ENCODE measurements around the gene GCDH. TPM values are rescaled to one million over a fixed set of nuclear protein-coding genes. Genes with fewer than 3 reads are reported as not detected.

GCDH gene
- total RNA-seq, 2 experiments from 2014 or later = 31.5 to 48.7 TPM

DNA sequence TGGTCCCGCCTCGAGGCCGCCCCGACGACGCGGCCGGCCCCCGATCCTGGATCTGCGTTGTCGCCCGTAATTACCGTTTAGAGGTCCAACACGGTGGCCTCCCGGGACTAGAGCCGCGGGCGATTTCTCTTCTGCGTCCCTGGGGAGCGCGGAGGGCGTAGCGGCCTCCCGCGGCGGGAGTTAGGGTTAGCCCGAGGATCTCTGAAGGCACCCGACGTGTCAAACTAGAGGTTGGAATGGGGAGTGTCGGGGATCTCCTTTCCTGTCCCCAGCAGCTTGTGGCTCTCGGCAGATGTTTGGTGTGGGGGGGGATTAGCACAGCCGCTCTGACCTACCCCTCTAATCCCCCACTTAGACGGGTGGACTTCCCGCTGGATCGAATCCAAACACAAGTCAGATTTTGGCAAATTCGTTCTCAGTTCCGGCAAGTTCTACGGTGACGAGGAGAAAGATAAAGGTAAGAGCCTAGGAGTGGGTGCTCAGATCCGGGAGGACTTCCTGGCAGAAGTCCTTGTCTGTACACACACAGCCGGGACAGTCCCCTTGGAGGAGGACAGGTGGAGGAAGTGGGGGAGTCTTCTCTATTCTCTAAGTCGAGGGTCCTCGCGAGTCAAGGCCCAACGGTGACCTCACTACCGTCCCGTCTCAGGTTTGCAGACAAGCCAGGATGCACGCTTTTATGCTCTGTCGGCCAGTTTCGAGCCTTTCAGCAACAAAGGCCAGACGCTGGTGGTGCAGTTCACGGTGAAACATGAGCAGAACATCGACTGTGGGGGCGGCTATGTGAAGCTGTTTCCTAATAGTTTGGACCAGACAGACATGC is 48.0 kb downstream of the GCDH start:
- POLR2A ChIA-PET = no interaction called here
- BruUV-seq (replicated peaks) = TSS peak; percentile 84
- Histone ChIP-seq H3K9me3 (ENCODE audit: low read length) (no peaks in the 10 kb centered on the region), H3K27ac (ENCODE audit: low read depth, low read length, poor library complexity, severe bottlenecking) (peak overlapping the region; percentile 63), H3K36me3 (ENCODE audit: insufficient read depth, low read length) (peaks cover 54% of the 10 kb centered on the region), H3K79me2 (ENCODE audit: insufficient read depth, low read depth, low read length) (peaks cover 43% of the 10 kb centered on the region), H3K9me2 (ENCODE audit: insufficient read depth, low read length) (no peaks in the 10 kb centered on the region), H3K4me1 (ENCODE audit: insufficient read depth, low read length, poor library complexity, severe bottlenecking) (peaks cover 73% of the 10 kb centered on the region), H3K4me3 (ENCODE audit: low read depth, low read length, poor library complexity, severe bottlenecking) (peak overlapping the region; percentile 98), H2AFZ (ENCODE audit: low read length) (no peak overlapping the region), H4K20me1 (ENCODE audit: insufficient read depth, low read length) (peaks cover 27% of the 10 kb centered on the region), H3K4me2 (ENCODE audit: low read length) (peak overlapping the region; percentile 92)
- peak; percentile 66 for DNase-seq (ENCODE audit: low spot score)
- no peak for TF ChIP-seq EZH2phosphoT487 (IDR thresholded peaks at IDR 0.05; ENCODE audit: borderline replicate concordance, low read depth, low read length)
- TF ChIP-seq, protein P1, sequence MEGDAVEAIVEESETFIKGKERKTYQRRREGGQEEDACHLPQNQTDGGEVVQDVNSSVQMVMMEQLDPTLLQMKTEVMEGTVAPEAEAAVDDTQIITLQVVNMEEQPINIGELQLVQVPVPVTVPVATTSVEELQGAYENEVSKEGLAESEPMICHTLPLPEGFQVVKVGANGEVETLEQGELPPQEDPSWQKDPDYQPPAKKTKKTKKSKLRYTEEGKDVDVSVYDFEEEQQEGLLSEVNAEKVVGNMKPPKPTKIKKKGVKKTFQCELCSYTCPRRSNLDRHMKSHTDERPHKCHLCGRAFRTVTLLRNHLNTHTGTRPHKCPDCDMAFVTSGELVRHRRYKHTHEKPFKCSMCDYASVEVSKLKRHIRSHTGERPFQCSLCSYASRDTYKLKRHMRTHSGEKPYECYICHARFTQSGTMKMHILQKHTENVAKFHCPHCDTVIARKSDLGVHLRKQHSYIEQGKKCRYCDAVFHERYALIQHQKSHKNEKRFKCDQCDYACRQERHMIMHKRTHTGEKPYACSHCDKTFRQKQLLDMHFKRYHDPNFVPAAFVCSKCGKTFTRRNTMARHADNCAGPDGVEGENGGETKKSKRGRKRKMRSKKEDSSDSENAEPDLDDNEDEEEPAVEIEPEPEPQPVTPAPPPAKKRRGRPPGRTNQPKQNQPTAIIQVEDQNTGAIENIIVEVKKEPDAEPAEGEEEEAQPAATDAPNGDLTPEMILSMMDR (conservative IDR thresholded peaks at IDR 0.05; ENCODE audit: low read length) = 0 out of 2 replicates have a peak, but pooled peaks have one; percentile 25
- intact Hi-C loops (cut with micrococcal nuclease; ENCODE audit: unreplicated experiment) = loop anchor here (1.0 to 5.0 kb wide), 2 partner anchors 58 to 102 kb away; partner anchors contain the start of genes DNASE2 and MAST1
- CTCF ChIA-PET (ENCODE audit: unreplicated experiment) = no interaction called here

DNA sequence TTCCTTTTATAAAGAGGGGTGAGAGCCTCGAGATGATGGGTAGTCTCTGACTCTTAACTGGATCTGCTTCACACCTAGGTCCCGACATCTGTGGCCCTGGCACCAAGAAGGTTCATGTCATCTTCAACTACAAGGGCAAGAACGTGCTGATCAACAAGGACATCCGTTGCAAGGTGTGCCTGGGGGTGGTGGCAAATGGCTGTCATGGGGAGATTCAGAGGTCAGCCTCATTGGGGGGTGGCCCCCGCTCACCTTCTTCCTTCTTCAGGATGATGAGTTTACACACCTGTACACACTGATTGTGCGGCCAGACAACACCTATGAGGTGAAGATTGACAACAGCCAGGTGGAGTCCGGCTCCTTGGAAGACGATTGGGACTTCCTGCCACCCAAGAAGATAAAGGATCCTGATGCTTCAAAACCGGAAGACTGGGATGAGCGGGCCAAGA is 49.0 kb downstream of the GCDH start:
- H3K27ac ChIP-seq (ENCODE audit: low read depth, low read length, poor library complexity, severe bottlenecking) = peak overlapping the region; percentile 63
- peaks cover 27% of the 10 kb centered on the region for H4K20me1 ChIP-seq (ENCODE audit: insufficient read depth, low read length)
- BruUV-seq (replicated peaks) = no TSS peak
- intact Hi-C loops (cut with micrococcal nuclease; ENCODE audit: unreplicated experiment) = loop anchor here (5.0 kb wide), 1 partner anchor 103 kb away; the partner anchor contains the start of gene MAST1
- DNase-seq (ENCODE audit: low spot score) = no peak
- no peak for TF ChIP-seq EZH2phosphoT487 (IDR thresholded peaks at IDR 0.05; ENCODE audit: borderline replicate concordance, low read depth, low read length)
- TF ChIP-seq, protein P1 (conservative IDR thresholded peaks at IDR 0.05; ENCODE audit: low read length) = no peak
- peak overlapping the region; percentile 92 for H3K4me2 ChIP-seq (ENCODE audit: low read length)
- H3K4me1 ChIP-seq (ENCODE audit: insufficient read depth, low read length, poor library complexity, severe bottlenecking) = peaks cover 79% of the 10 kb centered on the region
- no peak overlapping the region for H2AFZ ChIP-seq (ENCODE audit: low read length)
- H3K79me2 ChIP-seq (ENCODE audit: insufficient read depth, low read depth, low read length) = peaks cover 43% of the 10 kb centered on the region
- H3K36me3 ChIP-seq (ENCODE audit: insufficient read depth, low read length) = peaks cover 64% of the 10 kb centered on the region
- ChIA-PET POLR2A (no interaction called here), CTCF (ENCODE audit: unreplicated experiment) (no interaction called here)
- H3K4me3 ChIP-seq (ENCODE audit: low read depth, low read length, poor library complexity, severe bottlenecking) = peak overlapping the region; percentile 98
- no peaks in the 10 kb centered on the region for H3K9me3 ChIP-seq (ENCODE audit: low read length)
- no peaks in the 10 kb centered on the region for H3K9me2 ChIP-seq (ENCODE audit: insufficient read depth, low read length)

DNA sequence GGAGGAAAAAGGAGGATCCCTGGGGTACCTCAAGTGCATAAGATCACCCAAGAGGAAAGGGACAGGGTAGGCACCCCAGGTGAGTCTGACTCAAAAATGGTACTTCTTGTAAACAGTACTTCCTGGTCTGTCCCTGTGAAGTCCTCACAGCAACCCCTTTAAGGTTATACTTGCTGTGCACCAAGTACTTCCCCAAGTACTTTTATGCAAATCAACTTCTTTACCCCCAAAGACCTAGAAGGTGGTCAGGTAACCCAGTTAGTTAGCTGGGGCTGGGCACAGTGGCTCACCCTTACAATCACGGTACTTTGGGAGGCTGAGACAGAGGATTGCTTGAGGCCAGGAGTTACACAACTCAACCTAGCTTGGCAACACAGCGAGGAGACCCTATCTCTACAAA is 49.9 kb downstream of the GCDH start:
- H2AFZ ChIP-seq (ENCODE audit: low read length) = no peak overlapping the region
- no TSS peak for BruUV-seq (replicated peaks)
- H4K20me1 ChIP-seq (ENCODE audit: insufficient read depth, low read length) = peaks cover 27% of the 10 kb centered on the region
- peaks cover 77% of the 10 kb centered on the region for H3K4me1 ChIP-seq (ENCODE audit: insufficient read depth, low read length, poor library complexity, severe bottlenecking)
- intact Hi-C loops (cut with micrococcal nuclease; ENCODE audit: unreplicated experiment) = no loop called here
- H3K4me3 ChIP-seq (ENCODE audit: low read depth, low read length, poor library complexity, severe bottlenecking) = peak overlapping the region; percentile 98
- ChIA-PET POLR2A (interaction anchor here (0.7 kb wide), 2 partner anchors 58 to 148 kb away, joined by 3 to 4 read pairs; no protein-coding TSS in a partner anchor), CTCF (ENCODE audit: unreplicated experiment) (no interaction called here)
- H3K79me2 ChIP-seq (ENCODE audit: insufficient read depth, low read depth, low read length) = peaks cover 43% of the 10 kb centered on the region
- no peaks in the 10 kb centered on the region for H3K9me3 ChIP-seq (ENCODE audit: low read length)
- H3K27ac ChIP-seq (ENCODE audit: low read depth, low read length, poor library complexity, severe bottlenecking) = peak overlapping the region; percentile 63
- H3K9me2 ChIP-seq (ENCODE audit: insufficient read depth, low read length) = no peaks in the 10 kb centered on the region
- DNase-seq (ENCODE audit: low spot score) = no peak
- peaks cover 69% of the 10 kb centered on the region for H3K36me3 ChIP-seq (ENCODE audit: insufficient read depth, low read length)
- TF ChIP-seq, protein P1 (conservative IDR thresholded peaks at IDR 0.05; ENCODE audit: low read length) = no peak
- TF ChIP-seq EZH2phosphoT487 (IDR thresholded peaks at IDR 0.05; ENCODE audit: borderline replicate concordance, low read depth, low read length) = no peak
- H3K4me2 ChIP-seq (ENCODE audit: low read length) = peak overlapping the region; percentile 92

Measured in OCI-LY7 (cell line).